HEK293T (cell line): Measurements from ENCODE around the gene LRRC7.
"Not testable (repeated sequence)": the region's sequence is repeated elsewhere in the genome, so short reads cannot be mapped to it uniquely, and the experiment has no call there.

Source experiments
- CTCF ChIA-PET: fragments of 350-600 bp; formaldehyde crosslinking; extraction: SDS; loops from one replicate; lab custom pipeline; 2021; ENCODE audit warnings: antibody characterized with exemption, inconsistent platforms; lab: Yijun Ruan, JAX
- POLR2A ChIA-PET: fragments of 350-600 bp; formaldehyde crosslinking; extraction: SDS; loops from one replicate; lab custom pipeline; 2020; ENCODE audit warnings: antibody characterized with exemption, inconsistent platforms; lab: Yijun Ruan, JAX
- DNase-seq: peaks from one replicate; pipeline ENCODE4 v3.0.0; 2012; ENCODE audit warnings: mixed read lengths; ENCODE audit errors: extremely low spot score
- ARNT ChIP-seq: fragments of 450-650 bp; IDR thresholded peaks from 2 replicates; pipeline ENCODE4 v1.6.1; 2017; ENCODE audit warnings: mild to moderate bottlenecking
- BHLHE40 ChIP-seq: fragments of 450-650 bp; IDR thresholded peaks from 2 replicates; pipeline ENCODE4 v1.6.1; 2016; ENCODE audit warnings: mild to moderate bottlenecking, moderate library complexity, borderline replicate concordance
- CTBP1 ChIP-seq: fragments of 450-650 bp; IDR thresholded peaks from 2 replicates; pipeline ENCODE4 v1.6.1; 2016; ENCODE audit warnings: borderline replicate concordance
- ELF4 ChIP-seq: fragments of 450-650 bp; IDR thresholded peaks from 2 replicates; pipeline ENCODE4 v1.6.1; 2017; ENCODE audit warnings: antibody characterized with exemption
- FOXA1 ChIP-seq: fragments of 450-650 bp; IDR thresholded peaks from 2 replicates; pipeline ENCODE4 v1.6.1; 2016; ENCODE audit warnings: mild to moderate bottlenecking
- FOXK2 ChIP-seq: fragments of 450-650 bp; IDR thresholded peaks from 2 replicates; pipeline ENCODE4 v1.6.1; 2016; ENCODE audit warnings: mild to moderate bottlenecking
- FOXM1 ChIP-seq: fragments of 450-650 bp; IDR thresholded peaks from 2 replicates; pipeline ENCODE4 v1.6.1; 2017; ENCODE audit warnings: mild to moderate bottlenecking, borderline replicate concordance
- HDGF ChIP-seq: fragments of 450-650 bp; IDR thresholded peaks from 2 replicates; pipeline ENCODE4 v1.6.1; 2017; ENCODE audit warnings: antibody characterized with exemption, borderline replicate concordance
- L3MBTL2 ChIP-seq: fragments of 450-650 bp; conservative IDR thresholded peaks from 2 replicates; pipeline ENCODE4 v1.6.1; 2016; ENCODE audit warnings: mild to moderate bottlenecking
- LEF1 ChIP-seq: fragments of 450-650 bp; IDR thresholded peaks from 2 replicates; pipeline ENCODE4 v1.6.1; 2017; ENCODE audit warnings: mild to moderate bottlenecking, borderline replicate concordance
- NFRKB ChIP-seq: fragments of 450-650 bp; IDR thresholded peaks from 2 replicates; pipeline ENCODE4 v1.6.1; 2016; ENCODE audit warnings: mild to moderate bottlenecking, moderate library complexity
- SP1 ChIP-seq: fragments of 450-650 bp; IDR thresholded peaks from 2 replicates; pipeline ENCODE4 v1.6.1; 2017
- SUZ12 ChIP-seq: fragments of 450-650 bp; IDR thresholded peaks from 2 replicates; pipeline ENCODE4 v1.6.1; 2016; ENCODE audit warnings: mild to moderate bottlenecking
- TARDBP ChIP-seq: fragments of 450-650 bp; IDR thresholded peaks from 2 replicates; pipeline ENCODE4 v1.6.1; 2016
- ZNF384 ChIP-seq: fragments of 450-650 bp; IDR thresholded peaks from 2 replicates; pipeline ENCODE4 v1.6.1; 2016
- TF ChIP-seq, protein P1 (sequence below): fragments of 450-650 bp; IDR thresholded peaks from 2 replicates; pipeline ENCODE4 v1.6.1; 2016

The LRRC7 gene

DNA sequence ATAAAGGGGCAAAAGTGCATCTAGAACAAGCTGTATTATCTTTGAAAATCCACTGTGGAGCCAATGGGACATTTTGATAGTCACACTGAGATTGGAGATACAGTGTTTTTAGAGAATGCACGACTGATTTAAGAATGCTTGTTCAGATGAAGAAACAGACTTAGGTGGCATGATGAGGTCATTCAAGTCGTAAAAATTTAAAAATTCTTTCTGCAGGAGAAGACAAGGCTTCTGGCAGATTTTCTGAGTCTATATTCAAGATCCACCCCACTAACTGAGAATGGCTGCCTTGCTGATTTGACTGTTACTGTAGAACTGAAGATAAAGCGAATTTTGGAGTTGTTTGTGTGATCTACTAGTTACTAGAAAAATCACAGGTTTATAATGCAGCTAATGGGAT lies 310.6 kb downstream of the LRRC7 start:
- ChIA-PET POLR2A (no interaction called here), CTCF (no interaction called here)
- no peak for DNase-seq
- no peak for TF ChIP-seq TARDBP
- TF ChIP-seq ARNT: no peak
- no peak for TF ChIP-seq SP1
- no peak for TF ChIP-seq CTBP1
- TF ChIP-seq SUZ12: no peak
- no peak for TF ChIP-seq FOXK2
- no peak for TF ChIP-seq FOXM1
- TF ChIP-seq, protein P1, sequence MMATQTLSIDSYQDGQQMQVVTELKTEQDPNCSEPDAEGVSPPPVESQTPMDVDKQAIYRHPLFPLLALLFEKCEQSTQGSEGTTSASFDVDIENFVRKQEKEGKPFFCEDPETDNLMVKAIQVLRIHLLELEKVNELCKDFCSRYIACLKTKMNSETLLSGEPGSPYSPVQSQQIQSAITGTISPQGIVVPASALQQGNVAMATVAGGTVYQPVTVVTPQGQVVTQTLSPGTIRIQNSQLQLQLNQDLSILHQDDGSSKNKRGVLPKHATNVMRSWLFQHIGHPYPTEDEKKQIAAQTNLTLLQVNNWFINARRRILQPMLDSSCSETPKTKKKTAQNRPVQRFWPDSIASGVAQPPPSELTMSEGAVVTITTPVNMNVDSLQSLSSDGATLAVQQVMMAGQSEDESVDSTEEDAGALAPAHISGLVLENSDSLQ: no peak
- TF ChIP-seq NFRKB: no peak
- no peak for TF ChIP-seq BHLHE40
- TF ChIP-seq FOXA1: no peak
- no peak for TF ChIP-seq HDGF
- TF ChIP-seq LEF1: no peak
- TF ChIP-seq L3MBTL2: no peak
- TF ChIP-seq ELF4: no peak
- TF ChIP-seq ZNF384: no peak

DNA sequence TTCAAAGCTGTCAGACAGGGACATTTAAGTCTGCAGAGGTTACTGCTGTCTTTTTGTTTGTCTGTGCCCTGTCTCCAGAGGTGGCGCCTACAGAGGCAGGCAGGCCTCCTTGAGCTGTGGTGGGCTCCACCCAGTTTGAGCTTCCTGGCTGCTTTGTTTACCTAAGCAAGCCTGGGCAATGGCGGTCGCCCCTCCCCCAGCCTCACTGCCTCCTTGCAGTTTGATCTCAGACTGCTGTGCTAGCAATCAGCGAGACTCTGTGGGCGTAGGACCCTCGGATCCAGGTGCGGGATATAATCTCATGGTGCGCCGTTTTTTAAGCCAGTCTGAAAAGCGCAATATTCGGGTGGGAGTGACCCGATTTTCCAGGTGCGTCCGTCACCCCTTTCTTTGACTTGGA lies 320.3 kb downstream of the LRRC7 start:
- DNase-seq, POLR2A ChIA-PET, CTCF ChIA-PET: not testable (repeated sequence)

DNA sequence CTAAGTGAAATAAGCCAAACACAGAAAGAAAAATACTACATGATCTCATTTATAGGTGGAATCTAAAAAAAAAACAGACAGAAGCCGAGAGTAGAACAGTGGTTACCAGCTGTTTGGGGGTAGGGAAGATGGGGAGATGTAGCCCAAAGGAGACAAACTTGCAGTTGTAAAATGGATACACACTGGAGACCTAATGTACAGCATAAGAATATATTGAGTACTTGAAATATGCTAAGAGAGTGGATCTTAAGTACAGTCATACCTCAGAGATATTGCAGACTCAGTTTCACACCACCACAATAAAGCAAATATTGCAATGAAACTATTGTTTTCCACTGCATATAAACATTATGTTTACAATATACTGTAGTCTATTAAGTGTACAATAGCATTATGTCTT lies 320.9 kb downstream of the LRRC7 start:
- no peak for TF ChIP-seq L3MBTL2
- no peak for TF ChIP-seq ZNF384
- TF ChIP-seq ARNT: no peak
- no peak for TF ChIP-seq FOXK2
- TF ChIP-seq ELF4: no peak
- no peak for DNase-seq
- POLR2A ChIA-PET: no interaction called here
- CTCF ChIA-PET: no interaction called here

DNA sequence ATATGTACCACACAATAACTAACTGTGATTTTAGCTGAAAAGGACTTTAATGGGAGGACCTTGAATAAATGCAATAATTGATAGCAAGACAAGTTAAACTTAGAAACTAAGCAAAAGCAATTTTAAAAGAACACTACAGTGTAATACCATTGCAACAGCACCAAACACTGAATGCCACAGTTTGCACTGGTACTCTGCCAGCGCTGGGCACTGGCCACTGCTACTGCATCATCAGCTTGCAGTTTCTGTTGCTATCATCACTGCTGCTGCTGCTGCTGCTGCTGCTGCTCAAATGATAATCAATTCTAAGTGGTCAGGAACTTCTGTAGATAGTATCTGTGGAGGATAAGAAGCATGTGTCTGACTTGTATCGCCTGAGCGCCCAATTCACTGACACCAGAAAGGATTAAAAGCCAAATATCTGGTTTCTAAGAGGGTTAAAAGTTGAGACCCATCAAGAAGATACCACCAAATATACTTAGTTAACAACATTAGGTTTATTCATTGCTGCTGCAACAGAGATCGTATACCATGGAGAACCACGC lies 330.8 kb downstream of the LRRC7 start:
- ChIA-PET CTCF (no interaction called here), POLR2A (no interaction called here)
- DNase-seq: no peak
- TF ChIP-seq CTBP1 (no peak), SP1 (no peak), ARNT (no peak), HDGF (no peak), LEF1 (no peak)

DNA sequence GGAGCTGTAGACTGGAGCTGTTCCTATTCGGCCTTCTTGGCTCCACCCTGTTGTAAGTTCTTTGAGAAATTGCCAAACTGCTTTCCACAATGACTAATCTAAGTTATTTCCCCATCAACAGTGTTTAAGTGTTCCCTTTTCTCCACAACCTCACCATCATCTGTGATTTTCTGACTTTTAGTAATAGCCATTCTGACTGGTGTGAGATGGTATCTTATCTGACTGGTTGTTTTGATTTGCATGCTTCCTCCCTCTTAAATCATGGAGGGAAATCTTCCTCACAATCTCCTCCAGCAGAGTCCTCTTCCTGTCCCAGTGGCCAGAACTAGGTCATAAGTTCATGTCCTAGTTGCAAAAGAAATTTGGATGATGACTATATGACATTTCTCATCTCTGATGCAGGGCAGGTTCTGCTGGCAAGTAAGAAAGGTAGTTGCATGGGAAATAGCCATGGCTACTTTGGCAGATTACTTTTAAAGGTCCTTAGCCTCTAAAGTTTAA lies 343.6 kb downstream of the LRRC7 start:
- CTCF ChIA-PET: no interaction called here
- POLR2A ChIA-PET: no interaction called here
- DNase-seq: no peak
- TF ChIP-seq, protein P1: no peak
- TF ChIP-seq TARDBP (no peak), FOXK2 (no peak), ELF4 (no peak), FOXM1 (no peak)

DNA sequence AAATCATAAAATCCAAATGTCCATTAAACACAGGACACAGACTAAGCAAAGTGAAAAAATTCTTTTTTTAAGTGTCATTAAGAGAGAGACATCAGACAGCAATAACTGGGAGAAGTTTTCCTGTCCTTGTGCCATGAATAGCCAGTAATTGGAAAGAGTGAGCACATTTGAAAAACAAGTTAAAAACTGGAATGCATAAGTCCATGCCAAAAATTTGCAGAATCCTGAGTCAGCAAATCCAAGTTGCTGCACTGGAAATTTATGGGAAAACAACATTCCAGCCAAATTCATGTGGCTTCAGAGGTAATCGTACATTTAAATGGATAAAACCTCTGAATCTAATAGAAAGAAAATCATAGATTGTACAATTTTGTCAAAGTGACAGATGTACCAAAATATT lies 346.3 kb downstream of the LRRC7 start:
- TF ChIP-seq FOXA1: no peak
- no peak for TF ChIP-seq FOXM1
- no peak for TF ChIP-seq SP1
- no peak for TF ChIP-seq ARNT
- TF ChIP-seq, protein P1: no peak
- TF ChIP-seq CTBP1: no peak
- TF ChIP-seq LEF1: no peak
- TF ChIP-seq BHLHE40: no peak
- TF ChIP-seq L3MBTL2: no peak
- TF ChIP-seq ELF4: no peak
- TF ChIP-seq FOXK2: no peak
- DNase-seq: no peak
- CTCF ChIA-PET: no interaction called here
- POLR2A ChIA-PET: no interaction called here

DNA sequence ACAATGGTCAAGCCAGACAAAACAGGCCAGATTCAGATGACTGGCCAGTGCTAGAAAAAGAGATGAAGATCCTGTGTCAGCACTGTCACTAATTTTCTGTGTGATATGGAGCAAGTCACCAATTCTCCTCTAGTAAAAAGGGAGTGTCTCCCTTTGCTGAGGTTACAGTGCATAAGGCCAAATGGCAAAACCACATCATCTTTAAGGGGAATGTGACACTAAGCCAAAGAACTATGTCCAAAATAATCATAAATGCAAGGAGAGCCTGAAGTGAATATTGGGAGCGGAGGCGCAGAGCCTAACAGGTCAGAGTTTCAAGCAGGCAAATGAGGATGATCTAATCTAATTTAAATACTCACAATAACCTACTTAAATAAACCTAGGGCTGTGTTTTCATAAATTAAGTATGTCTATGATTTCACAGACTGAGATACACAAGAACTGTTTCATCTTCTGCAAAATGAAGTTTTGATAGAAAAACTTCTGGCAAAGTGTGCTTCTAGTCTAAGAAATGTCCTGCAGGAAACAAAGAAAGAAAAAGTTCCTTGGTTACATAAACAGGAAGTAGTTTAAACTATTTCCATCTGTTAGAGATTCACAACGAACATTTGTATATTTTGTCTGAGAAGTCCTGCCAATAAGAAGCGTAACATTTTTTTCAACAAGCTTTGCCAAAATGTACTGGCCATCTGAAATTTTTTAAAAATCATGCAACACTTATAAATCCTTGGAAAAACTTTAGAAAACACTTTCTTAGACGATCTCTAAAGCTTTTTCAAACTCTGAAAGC lies 347.4 kb downstream of the LRRC7 start:
- TF ChIP-seq ZNF384 (no peak), CTBP1 (no peak), BHLHE40 (no peak), TARDBP (no peak), L3MBTL2 (no peak), HDGF (no peak), FOXA1 (no peak), ELF4 (no peak), SP1 (no peak), LEF1 (no peak), FOXK2 (no peak), ARNT (no peak), FOXM1 (no peak), NFRKB (no peak), SUZ12 (no peak)
- TF ChIP-seq, protein P1: no peak
- ChIA-PET CTCF (interaction anchor here (0.6 kb wide), 1 partner anchor 202 kb away, joined by 4 read pairs; no protein-coding TSS in a partner anchor), POLR2A (no interaction called here)
- DNase-seq: no peak
